Prostate gland (tissue), 2 donors: ENCODE results near the gene MYO1G. TPM values are rescaled to one million over a fixed set of nuclear protein-coding genes. Genes with fewer than 3 reads are reported as not detected.

Source experiments
- DNase-seq: peaks from one replicate; pipeline ENCODE4 v3.0.0-alpha.2; 2019; ENCODE audit warnings: low spot score
- H3K27ac ChIP-seq, 2 donors: fragments of 200-600 bp; sonication (generic); 2 replicates each; pipeline ENCODE4 v1.5.1; 2017 to 2019
- H3K27me3 ChIP-seq: fragments of 200-600 bp; sonication (generic); replicated peaks from 2 replicates; pipeline ENCODE4 v1.5.1; 2019; ENCODE audit not compliant: insufficient read depth
- H3K36me3 ChIP-seq, 2 donors: fragments of 200-600 bp; sonication (generic); 1 replicate in 1 of 2; 2 replicates in 1 of 2; pipeline versions ENCODE4 v1.5.1 to v1.8.1; 2017 to 2019
- H3K4me1 ChIP-seq: fragments of 200-600 bp; sonication (generic); replicated peaks from 2 replicates; pipeline ENCODE4 v1.5.1; 2019
- H3K4me3 ChIP-seq, 2 donors: fragments of 200-600 bp; sonication (generic); 2 replicates each; pipeline ENCODE4 v1.5.1; 2017 to 2019
- H3K9me3 ChIP-seq: fragments of 200-600 bp; sonication (generic); 2 replicates; pipeline ENCODE4 v1.5.1; 2017
- POLR2A ChIP-seq: fragments of 450-650 bp; IDR thresholded peaks from one replicate; pipeline ENCODE4 v1.6.1; 2016; ENCODE audit warnings: antibody characterized with exemption, mild to moderate bottlenecking
- POLR2AphosphoS5 ChIP-seq: sonication (generic); formaldehyde crosslinking; IDR thresholded peaks from one replicate; pipeline ENCODE4 v1.6.1; 2017; ENCODE audit warnings: antibody characterized with exemption
- WGBS: methylation state at CpG from one replicate; pipeline ENCODE4 v1.1.5; 2018; 5-methylcytosine and 5-hydroxymethylcytosine counted together
- intact Hi-C: fragments of 100-400 bp; cut with DNase I; formaldehyde crosslinking; loops from one replicate; pipeline ENCODE4 v1.14.2; 2022
- total RNA-seq, 2 donors: library from RNA; depleted of rRNA; stranded (reverse); fragments of >200 nt; gene quantifications; one replicate each; pipeline ENCODE4 v1.1.0, GENCODE V29; 2016
- TF ChIP-seq, protein P1 (sequence below), 4 experiments: fragments of 200-600 bp in 2 of 4; fragments of 450-650 bp in 2 of 4; sonication (generic) in 2 of 4; IDR thresholded peaks; 1 replicate in 3 of 4; 2 replicates in 1 of 4; pipeline ENCODE4 v1.5.1; 2016 to 2019; ENCODE audit warnings: antibody characterized with exemption in 4 of 4, mild to moderate bottlenecking in 2 of 4, moderate library complexity in 2 of 4

Gene MYO1G
- total RNA-seq, 2 donors from 2014 or later: 1.9 to 2.7 TPM

DNA sequence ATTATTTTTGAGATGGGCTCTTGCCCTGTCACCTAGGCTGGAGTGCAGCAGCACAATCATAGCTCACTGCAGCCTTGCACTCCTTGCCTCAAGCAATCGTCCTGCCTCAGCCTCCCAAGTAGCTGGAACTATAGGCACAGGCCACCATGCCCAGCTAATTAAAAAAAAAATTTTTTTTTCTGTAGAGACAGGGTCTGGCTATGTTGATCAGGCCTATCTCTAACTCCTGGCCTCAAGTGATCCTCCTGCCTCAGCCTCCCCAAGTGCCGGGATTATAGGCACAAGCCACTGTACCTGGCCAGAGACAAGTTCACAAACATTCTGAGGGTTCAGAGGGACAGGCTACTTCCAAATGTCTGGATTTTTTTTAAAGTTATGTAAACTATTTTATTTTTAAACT, 61.4 kb downstream of the MYO1G start:
- no peaks in the 10 kb centered on the region for H3K36me3 ChIP-seq
- 92% methylated on average over 2 of the region's 2 CpGs for WGBS
- intact Hi-C loops: no loop called here
- DNase-seq: no peak
- no peaks in the 10 kb centered on the region for H3K9me3 ChIP-seq
- no peak for TF ChIP-seq POLR2A
- TF ChIP-seq, protein P1, sequence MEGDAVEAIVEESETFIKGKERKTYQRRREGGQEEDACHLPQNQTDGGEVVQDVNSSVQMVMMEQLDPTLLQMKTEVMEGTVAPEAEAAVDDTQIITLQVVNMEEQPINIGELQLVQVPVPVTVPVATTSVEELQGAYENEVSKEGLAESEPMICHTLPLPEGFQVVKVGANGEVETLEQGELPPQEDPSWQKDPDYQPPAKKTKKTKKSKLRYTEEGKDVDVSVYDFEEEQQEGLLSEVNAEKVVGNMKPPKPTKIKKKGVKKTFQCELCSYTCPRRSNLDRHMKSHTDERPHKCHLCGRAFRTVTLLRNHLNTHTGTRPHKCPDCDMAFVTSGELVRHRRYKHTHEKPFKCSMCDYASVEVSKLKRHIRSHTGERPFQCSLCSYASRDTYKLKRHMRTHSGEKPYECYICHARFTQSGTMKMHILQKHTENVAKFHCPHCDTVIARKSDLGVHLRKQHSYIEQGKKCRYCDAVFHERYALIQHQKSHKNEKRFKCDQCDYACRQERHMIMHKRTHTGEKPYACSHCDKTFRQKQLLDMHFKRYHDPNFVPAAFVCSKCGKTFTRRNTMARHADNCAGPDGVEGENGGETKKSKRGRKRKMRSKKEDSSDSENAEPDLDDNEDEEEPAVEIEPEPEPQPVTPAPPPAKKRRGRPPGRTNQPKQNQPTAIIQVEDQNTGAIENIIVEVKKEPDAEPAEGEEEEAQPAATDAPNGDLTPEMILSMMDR (IDR thresholded peaks at IDR 0.05): no peak
- no peak for TF ChIP-seq POLR2AphosphoS5
- H3K27me3 ChIP-seq: no peaks in the 10 kb centered on the region
- H3K27ac ChIP-seq: no peak overlapping the region
- H3K4me3 ChIP-seq: no peak overlapping the region
- H3K4me1 ChIP-seq: no peaks in the 10 kb centered on the region

DNA sequence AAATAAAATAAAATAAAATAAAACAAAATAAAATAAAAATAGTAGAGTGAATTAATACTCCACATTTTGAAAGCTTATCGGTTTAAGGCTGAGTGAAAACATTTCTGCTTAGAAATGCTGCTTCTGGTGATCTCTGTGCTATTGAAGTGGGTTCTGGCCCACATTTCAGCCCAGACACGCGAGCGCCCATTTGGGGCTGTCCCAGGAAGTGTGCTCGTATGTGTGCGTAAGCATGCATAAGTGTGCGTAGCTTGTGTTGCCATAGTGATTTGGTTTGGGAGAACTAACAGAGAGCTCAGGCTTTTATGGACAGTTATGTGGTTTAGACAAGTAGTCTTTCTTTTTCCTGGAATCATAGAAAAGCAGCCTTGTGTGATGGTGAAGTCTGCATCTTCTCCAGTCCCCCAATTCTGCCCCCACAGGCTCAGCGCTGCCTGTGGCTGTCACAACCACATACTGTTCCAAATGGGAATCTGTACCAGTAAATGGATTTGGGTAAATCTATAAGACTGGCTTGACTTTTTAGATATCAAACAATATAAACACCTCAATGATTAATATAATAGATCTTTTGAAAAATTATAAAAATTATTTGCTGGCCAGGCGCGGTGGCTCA, 63.7 kb downstream of the MYO1G start:
- H3K27me3 ChIP-seq: no peaks in the 10 kb centered on the region
- no peak overlapping the region for H3K4me3 ChIP-seq
- WGBS: 74% methylated on average over 10 of the region's 10 CpGs
- no peak for DNase-seq
- intact Hi-C loops: no loop called here
- no peaks in the 10 kb centered on the region for H3K9me3 ChIP-seq
- TF ChIP-seq, protein P1 (IDR thresholded peaks at IDR 0.05): no peak
- no peak for TF ChIP-seq POLR2AphosphoS5
- TF ChIP-seq POLR2A: no peak
- H3K4me1 ChIP-seq: no peaks in the 10 kb centered on the region
- no peaks in the 10 kb centered on the region for H3K36me3 ChIP-seq
- H3K27ac ChIP-seq: no peak overlapping the region

DNA sequence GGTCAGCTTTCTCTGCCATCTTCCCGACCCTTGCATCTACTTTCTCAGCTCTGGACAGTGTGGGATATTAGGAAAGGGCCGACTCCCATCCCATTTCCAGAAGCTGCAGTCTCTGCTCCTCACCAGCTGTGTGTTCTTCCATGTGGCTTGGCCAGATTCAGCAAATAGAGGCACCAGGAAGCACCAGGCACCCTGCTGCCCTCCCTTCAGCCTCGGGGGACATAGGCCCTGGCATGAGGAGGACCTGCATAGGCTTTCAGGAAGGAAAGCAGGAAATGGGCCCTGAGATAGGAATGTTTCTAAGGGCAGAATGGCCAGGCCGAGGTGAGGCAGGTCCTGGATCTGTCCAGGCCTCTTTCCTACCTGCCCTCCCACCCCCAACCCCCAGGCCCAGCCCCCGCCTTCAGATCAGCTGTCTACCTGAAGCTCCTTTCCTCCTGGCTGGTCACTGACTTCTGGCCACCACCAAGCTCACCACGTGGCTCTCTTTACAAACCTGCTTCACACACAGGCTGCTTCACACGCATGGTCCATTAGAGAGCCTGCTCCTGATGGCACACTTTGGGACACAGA, 66.0 kb downstream of the MYO1G start:
- TF ChIP-seq, protein P1 (IDR thresholded peaks at IDR 0.05): no peak
- TF ChIP-seq POLR2A (no peak), POLR2AphosphoS5 (no peak)
- Histone ChIP-seq H3K27ac (no peak overlapping the region), H3K27me3 (no peaks in the 10 kb centered on the region), H3K36me3 (no peaks in the 10 kb centered on the region), H3K4me3 (no peak overlapping the region), H3K4me1 (no peaks in the 10 kb centered on the region), H3K9me3 (no peaks in the 10 kb centered on the region)
- intact Hi-C loops: no loop called here
- 31% methylated on average over 7 of the region's 7 CpGs for WGBS
- DNase-seq: no peak

Other genes with a start within 250 kb of the MYO1G start
- gene ZMIZ2, start 230.2 kb downstream of the MYO1G start, total RNA-seq: 10 to 100 TPM; 27.1 to 42.8 TPM
- gene PPIA, start 182.3 kb downstream of the MYO1G start, total RNA-seq: 1,000 to 10,000 TPM in 1 of 2 donors, 100 to 1,000 TPM in 1; 957 to 1,544 TPM
- gene H2AZ2, start 130.9 kb downstream of the MYO1G start, total RNA-seq: 100 to 1,000 TPM; 111 to 146 TPM
- gene PURB, start 93.5 kb downstream of the MYO1G start, total RNA-seq: 10 to 100 TPM; 21.9 to 22.0 TPM
- gene CCM2, start 21.2 kb upstream of the MYO1G start, total RNA-seq: 10 to 100 TPM; 30.0 to 83.6 TPM
- 10 to 100 TPM in 1 of 2 donors, 1 to 10 TPM in 1; 3.5 to 10.3 TPM for gene NACAD, start 110.0 kb upstream of the MYO1G start, total RNA-seq
- 10 to 100 TPM; 46.4 to 76.3 TPM for gene TBRG4, start 132.7 kb upstream of the MYO1G start, total RNA-seq
- 10 to 100 TPM; 35.8 to 43.5 TPM for gene RAMP3, start 178.8 kb upstream of the MYO1G start, total RNA-seq